C4-2B (cell line): ENCODE measurements around the gene NRG3.

Experiments
- CTCF ChIP-seq: fragments of 450-650 bp; conservative IDR thresholded peaks from 2 replicates; pipeline ENCODE4 v1.5.1; 2017; ENCODE audit warnings: mild to moderate bottlenecking
- ZFX ChIP-seq: fragments of 450-650 bp; IDR thresholded peaks from 2 replicates; pipeline ENCODE4 v1.6.1; 2017

- TF ChIP-seq CTCF (no peak), ZFX (no peak)
Observed at GRCh38 chr10:82722273-82722672, 847.3 kb downstream of the NRG3 start.
